Left ventricle myocardium inferior (tissue), 1 donor: ENCODE data around the gene FRAT2. TPM values are rescaled to one million over a fixed set of nuclear protein-coding genes. Genes with fewer than 3 reads are reported as not detected.
A peak's percentile ranks its signal among the peaks of the same experiment; 100 is the strongest.

Experiments
- DNase-seq: peaks from one replicate; pipeline ENCODE4 v3.0.0-alpha.2; 2020
- H3K27ac ChIP-seq: fragments of 200-600 bp; replicated peaks from 2 replicates; pipeline ENCODE4 v1.8.0; 2021
- H3K27me3 ChIP-seq: fragments of 200-600 bp; 2 replicates; pipeline ENCODE4 v1.8.0; 2021; ENCODE audit warnings: low read depth
- H3K36me3 ChIP-seq: fragments of 200-600 bp; 2 replicates; pipeline ENCODE4 v1.8.0; 2021
- H3K4me1 ChIP-seq: fragments of 200-600 bp; 2 replicates; pipeline ENCODE4 v1.8.0; 2021
- H3K4me3 ChIP-seq: fragments of 200-600 bp; 2 replicates; pipeline ENCODE4 v1.8.0; 2021; ENCODE audit warnings: mild to moderate bottlenecking, moderate library complexity
- H3K9me3 ChIP-seq: fragments of 200-600 bp; replicated peaks from 2 replicates; pipeline ENCODE4 v1.8.0; 2021
- CTCF ChIP-seq: fragments of 200-600 bp; IDR thresholded peaks from 2 replicates; pipeline ENCODE4 v1.8.0; 2021; ENCODE audit warnings: antibody characterized with exemption, mild to moderate bottlenecking, borderline replicate concordance
- intact Hi-C: fragments of 100-400 bp; cut with micrococcal nuclease; formaldehyde crosslinking; loops from one replicate; pipeline ENCODE4 v1.11.0; 2022
- total RNA-seq: library from RNA; stranded (reverse); fragmentation: NEBNext Ultra II Directional; extraction: Animal tissue kit (Norgen Biotek cat#: 25700); gene quantifications from one replicate; pipeline ENCODE4 v1.2.1, GENCODE V29; 2021
- donor health status: DM: no; HTN: yes; CAD: no; lungs with severe emphysema.

FRAT2 gene
- total RNA-seq, 1 donor from 2014 or later, result 5.9 TPM

- Histone ChIP-seq H3K4me1 (peaks cover 39% of the 10 kb centered on the region), H3K36me3 (no peaks in the 10 kb centered on the region), H3K4me3 (peak overlapping the region; percentile 92), H3K9me3 (no peaks in the 10 kb centered on the region), H3K27me3 (no peaks in the 10 kb centered on the region), H3K27ac (peak overlapping the region; percentile 99)
- no peak for TF ChIP-seq CTCF
- DNase-seq, result no peak
- intact Hi-C loops, result no loop called here
Measured at GRCh38 chr10:97321804-97322190, 12.7 kb downstream of the FRAT2 start.

GRCh38 chr10:97321032-97321803 lies 13.3 kb downstream of the FRAT2 start:
- intact Hi-C loops, result no loop called here
- H3K9me3 ChIP-seq, result no peaks in the 10 kb centered on the region
- peak; percentile 55 for DNase-seq

GRCh38 chr10:97320480-97321031 lies 14.0 kb downstream of the FRAT2 start:
- no peak for DNase-seq
- Histone ChIP-seq H3K4me1 (peaks cover 39% of the 10 kb centered on the region), H3K27ac (peak overlapping the region; percentile 99), H3K36me3 (no peaks in the 10 kb centered on the region), H3K4me3 (peak overlapping the region; percentile 92), H3K9me3 (no peaks in the 10 kb centered on the region), H3K27me3 (no peaks in the 10 kb centered on the region)
- no peak for TF ChIP-seq CTCF
- intact Hi-C loops, result no loop called here

More at GRCh38 chr10:97321032-97321803, 13.3 kb downstream of the FRAT2 start:
- Histone ChIP-seq H3K27ac (peak overlapping the region; percentile 99), H3K36me3 (no peaks in the 10 kb centered on the region), H3K4me1 (peaks cover 39% of the 10 kb centered on the region), H3K4me3 (peak overlapping the region; percentile 92), H3K27me3 (no peaks in the 10 kb centered on the region)
- TF ChIP-seq CTCF, result no peak

GRCh38 chr10:97319671-97320479 lies 14.7 kb downstream of the FRAT2 start:
- Histone ChIP-seq H3K27me3 (no peaks in the 10 kb centered on the region), H3K36me3 (no peaks in the 10 kb centered on the region), H3K4me1 (peaks cover 39% of the 10 kb centered on the region), H3K9me3 (no peaks in the 10 kb centered on the region), H3K27ac (peak overlapping the region; percentile 99), H3K4me3 (peak overlapping the region; percentile 92)
- DNase-seq, result peak; percentile 57
- TF ChIP-seq CTCF, result peak; percentile 7
- intact Hi-C loops, result no loop called here

GRCh38 chr10:97318772-97319651 lies 15.5 kb downstream of the FRAT2 start, which contains the start of gene FRAT1:
Gene FRAT1 (plus strand): TSS chr10:97319271. CDS start chr10:97319454, 183 bp downstream.
- no peak for TF ChIP-seq CTCF
- peak; percentile 93 for DNase-seq
- Histone ChIP-seq H3K27ac (peak within 1 kb of the TSS; percentile 99), H3K4me3 (peak within 1 kb of the TSS; percentile 92), H3K27me3 (no peaks in the 10 kb centered on the region), H3K4me1 (peaks cover 39% of the 10 kb centered on the region), H3K9me3 (no peaks in the 10 kb centered on the region), H3K36me3 (no peaks in the 10 kb centered on the region)
- intact Hi-C loops, result no loop called here
